ENCODE data around the gene DOK6.

The DOK6 gene

GRCh38 chr18:69839497-69839896 lies 438.8 kb downstream of the DOK6 start:
- in situ Hi-C loops (cut with HindIII; ENCODE audit: low sequenced_read_pairs), result no loop called here
- no peak for DNase-seq (ENCODE audit: low read depth)
- H3K4me3 ChIP-seq (ENCODE audit: low read depth, low read length), result no peak overlapping the region
- no peak for TF ChIP-seq CTCF (IDR thresholded peaks at IDR 0.05; ENCODE audit: low read depth, low read length, missing control alignments)

GRCh38 chr18:69840001-69840400 lies 439.3 kb downstream of the DOK6 start:
- TF ChIP-seq CTCF (IDR thresholded peaks at IDR 0.05; ENCODE audit: low read depth, low read length, missing control alignments), result no peak
- no peak for DNase-seq (ENCODE audit: low read depth)
- in situ Hi-C loops (cut with HindIII; ENCODE audit: low sequenced_read_pairs), result no loop called here
- H3K4me3 ChIP-seq (ENCODE audit: low read depth, low read length), result no peak overlapping the region

DNA sequence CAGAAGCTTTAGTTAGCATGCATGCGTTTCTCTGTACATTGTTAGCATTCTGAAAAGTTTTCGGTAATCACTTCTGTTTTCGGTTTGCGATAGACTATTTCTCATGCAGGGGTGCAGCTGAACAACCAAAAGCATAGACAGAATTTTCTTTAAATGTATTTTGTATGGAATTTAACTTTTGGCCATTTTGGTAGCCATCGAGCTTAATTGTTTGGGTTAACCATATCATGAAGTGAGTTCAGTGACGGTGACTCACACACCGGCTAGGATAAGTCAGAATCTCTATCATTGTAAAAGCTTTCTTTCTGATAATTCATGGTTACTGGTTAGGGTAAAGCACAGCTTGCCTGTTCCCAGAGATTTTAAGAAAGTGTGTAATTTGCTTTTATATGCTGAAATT lies 439.8 kb downstream of the DOK6 start:
- peak; percentile 26 for DNase-seq (ENCODE audit: low read depth)
- no peak for TF ChIP-seq CTCF (IDR thresholded peaks at IDR 0.05; ENCODE audit: low read depth, low read length, missing control alignments)
- H3K4me3 ChIP-seq (ENCODE audit: low read depth, low read length), result no peak overlapping the region
- in situ Hi-C loops (cut with HindIII; ENCODE audit: low sequenced_read_pairs), result no loop called here

- no peak overlapping the region for H3K4me3 ChIP-seq (ENCODE audit: low read depth, low read length)
- in situ Hi-C loops (cut with HindIII; ENCODE audit: low sequenced_read_pairs), result no loop called here
- DNase-seq (ENCODE audit: low read depth), result no peak
- TF ChIP-seq CTCF (IDR thresholded peaks at IDR 0.05; ENCODE audit: low read depth, low read length, missing control alignments), result no peak
These were observed 440.4 kb downstream of the DOK6 start for GRCh38 chr18:69841117-69841516.

- no peak overlapping the region for H3K4me3 ChIP-seq (ENCODE audit: low read depth, low read length)
- DNase-seq (ENCODE audit: low read depth), result no peak
- no peak for TF ChIP-seq CTCF (IDR thresholded peaks at IDR 0.05; ENCODE audit: low read depth, low read length, missing control alignments)
- in situ Hi-C loops (cut with HindIII; ENCODE audit: low sequenced_read_pairs), result no loop called here
These were observed 442.3 kb downstream of the DOK6 start for GRCh38 chr18:69843015-69843414.

DNA sequence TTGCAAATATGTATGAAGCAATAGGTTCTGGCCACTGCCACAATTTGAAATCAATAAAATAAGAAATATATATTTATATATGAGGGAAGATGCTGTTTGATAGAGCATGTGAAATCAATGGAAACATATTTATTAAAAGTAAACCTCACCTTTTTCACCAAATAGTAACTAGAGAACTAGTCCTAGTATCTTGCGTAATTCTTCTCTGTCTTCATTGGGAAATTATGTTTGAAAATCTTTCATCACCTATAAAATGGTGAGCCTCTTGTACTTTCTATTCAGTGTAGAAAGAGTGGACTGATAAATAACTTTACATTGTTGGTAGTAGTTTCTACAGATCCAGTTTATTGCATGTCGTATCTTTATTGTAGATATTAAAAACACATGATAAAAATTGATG lies 444.0 kb downstream of the DOK6 start:
- in situ Hi-C loops (cut with HindIII; ENCODE audit: low sequenced_read_pairs), result no loop called here
- DNase-seq (ENCODE audit: low read depth), result no peak
- TF ChIP-seq CTCF (IDR thresholded peaks at IDR 0.05; ENCODE audit: low read depth, low read length, missing control alignments), result no peak
- no peak overlapping the region for H3K4me3 ChIP-seq (ENCODE audit: low read depth, low read length)
